ENCODE results near the gene ZNF638.

DNA sequence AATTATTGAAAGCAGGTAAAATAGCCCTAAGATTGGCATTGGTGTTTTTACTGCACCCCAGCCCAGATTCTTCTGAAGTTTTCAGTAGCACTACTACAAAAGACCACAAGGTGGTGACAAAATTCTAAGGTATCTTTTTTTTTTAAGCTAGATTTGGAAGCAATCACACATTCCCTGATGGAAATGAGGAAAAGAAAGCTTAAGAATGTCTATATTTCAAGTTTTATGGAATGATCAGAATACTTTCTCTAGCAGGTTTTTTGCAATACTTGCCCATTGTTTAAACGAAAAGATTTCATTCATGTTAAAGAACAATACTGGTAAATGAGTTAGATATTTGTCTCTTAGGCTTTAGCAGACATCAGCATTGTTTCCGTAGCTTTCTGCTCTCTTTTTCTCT is 32.1 kb upstream of the ZNF638 start:
- TF ChIP-seq, protein P1, sequence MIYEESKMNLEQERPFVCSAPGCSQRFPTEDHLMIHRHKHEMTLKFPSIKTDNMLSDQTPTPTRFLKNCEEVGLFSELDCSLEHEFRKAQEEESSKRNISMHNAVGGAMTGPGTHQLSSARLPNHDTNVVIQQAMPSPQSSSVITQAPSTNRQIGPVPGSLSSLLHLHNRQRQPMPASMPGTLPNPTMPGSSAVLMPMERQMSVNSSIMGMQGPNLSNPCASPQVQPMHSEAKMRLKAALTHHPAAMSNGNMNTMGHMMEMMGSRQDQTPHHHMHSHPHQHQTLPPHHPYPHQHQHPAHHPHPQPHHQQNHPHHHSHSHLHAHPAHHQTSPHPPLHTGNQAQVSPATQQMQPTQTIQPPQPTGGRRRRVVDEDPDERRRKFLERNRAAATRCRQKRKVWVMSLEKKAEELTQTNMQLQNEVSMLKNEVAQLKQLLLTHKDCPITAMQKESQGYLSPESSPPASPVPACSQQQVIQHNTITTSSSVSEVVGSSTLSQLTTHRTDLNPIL (CRISPR knock-in tag; IDR thresholded peaks at IDR 0.05; ENCODE audit: low read depth) = no peak
- no peak for TF ChIP-seq CSDC2 (CRISPR knock-in tag; IDR thresholded peaks at IDR 0.05)
